ENCODE results near the gene PPP1R12C.

Gene PPP1R12C

DNA sequence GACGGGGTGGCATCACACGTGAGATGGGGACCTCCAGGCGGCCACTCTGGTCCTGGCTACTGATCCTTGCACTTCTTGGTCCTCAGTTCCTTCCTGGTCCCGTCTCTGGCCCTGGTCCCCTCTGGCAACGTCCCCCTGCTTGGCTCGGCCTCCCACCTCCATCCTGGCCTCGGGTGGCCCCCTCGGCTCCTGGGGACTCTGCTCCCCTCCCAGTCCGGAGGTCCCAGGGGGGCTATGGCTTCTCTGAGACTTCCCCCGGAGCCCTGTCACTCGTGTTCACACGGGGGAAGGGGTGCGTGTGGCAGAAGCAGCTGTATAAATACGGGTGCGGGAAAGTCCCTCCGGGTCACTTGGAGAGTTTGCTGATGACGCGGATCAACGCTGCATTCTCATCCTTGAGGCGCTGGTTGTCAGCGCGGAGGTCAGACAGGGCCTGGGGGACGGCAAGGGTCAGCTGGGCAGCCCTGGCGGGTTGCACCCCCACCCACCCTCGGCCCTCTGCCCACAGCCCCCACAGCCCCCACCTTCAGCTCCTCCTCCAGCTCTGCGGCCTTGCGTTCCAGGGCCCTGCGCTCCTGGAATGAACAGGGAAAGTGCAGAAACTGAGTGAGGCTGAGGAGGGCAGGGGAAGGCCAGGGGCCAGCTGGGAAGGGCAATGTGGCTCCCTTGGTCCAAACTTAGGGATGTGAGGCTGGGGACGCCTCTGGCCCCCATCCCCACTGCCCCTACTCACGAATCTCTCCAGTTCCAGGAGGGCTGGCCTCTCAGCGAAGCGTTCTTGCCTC, 26.1 kb downstream of the PPP1R12C start:
- no peak for DNase-seq (ENCODE audit: low read depth)

DNA sequence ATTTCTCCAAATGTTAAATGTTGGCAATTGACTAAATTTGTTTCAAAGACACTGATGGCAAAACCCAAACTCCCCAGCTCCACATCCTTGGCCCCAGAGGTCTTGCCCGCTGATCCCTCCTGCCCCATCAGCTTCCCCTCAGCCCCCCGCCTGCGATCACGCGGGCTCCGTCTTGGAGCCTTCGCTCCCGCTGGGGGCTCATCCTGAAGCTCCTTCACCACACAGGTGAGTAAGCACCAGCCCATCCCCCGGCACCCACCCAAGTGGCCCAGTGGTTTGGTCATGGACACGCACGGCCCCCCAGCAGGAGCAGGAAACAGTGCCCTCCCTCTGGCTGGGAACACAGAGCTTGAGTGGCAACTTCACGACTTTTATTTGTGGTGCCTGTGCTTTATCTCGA, 26.9 kb downstream of the PPP1R12C start:
- DNase-seq (ENCODE audit: low read depth), result no peak

DNA sequence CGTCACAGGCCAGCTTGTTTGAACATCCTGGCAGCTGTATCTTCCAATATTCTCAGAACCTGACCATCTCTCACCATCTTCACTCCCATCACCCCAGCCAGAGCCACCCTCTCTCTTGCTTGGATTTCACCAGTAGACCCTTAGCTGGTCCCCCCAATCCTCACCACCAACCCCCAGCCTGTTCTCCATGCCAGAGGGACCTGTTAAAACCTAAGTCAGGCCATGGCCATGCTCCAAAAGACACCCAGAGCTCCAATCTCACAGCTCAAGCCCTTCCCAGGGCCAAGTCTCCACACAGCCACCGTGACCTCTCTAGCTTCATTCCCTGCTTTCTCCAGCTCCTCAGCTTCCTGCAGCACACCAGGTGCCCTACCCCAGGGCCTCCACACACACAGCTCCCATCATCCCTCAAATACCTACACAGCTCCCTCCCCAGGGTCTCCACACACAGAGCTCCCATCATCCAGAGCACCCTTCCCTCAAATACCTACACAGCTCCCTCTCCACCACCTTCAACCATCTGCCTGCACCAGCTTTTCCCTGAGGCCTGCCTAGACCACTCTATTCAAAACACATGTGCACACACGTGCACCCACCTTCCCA, 28.0 kb downstream of the PPP1R12C start:
- no peak for DNase-seq (ENCODE audit: low read depth)

DNA sequence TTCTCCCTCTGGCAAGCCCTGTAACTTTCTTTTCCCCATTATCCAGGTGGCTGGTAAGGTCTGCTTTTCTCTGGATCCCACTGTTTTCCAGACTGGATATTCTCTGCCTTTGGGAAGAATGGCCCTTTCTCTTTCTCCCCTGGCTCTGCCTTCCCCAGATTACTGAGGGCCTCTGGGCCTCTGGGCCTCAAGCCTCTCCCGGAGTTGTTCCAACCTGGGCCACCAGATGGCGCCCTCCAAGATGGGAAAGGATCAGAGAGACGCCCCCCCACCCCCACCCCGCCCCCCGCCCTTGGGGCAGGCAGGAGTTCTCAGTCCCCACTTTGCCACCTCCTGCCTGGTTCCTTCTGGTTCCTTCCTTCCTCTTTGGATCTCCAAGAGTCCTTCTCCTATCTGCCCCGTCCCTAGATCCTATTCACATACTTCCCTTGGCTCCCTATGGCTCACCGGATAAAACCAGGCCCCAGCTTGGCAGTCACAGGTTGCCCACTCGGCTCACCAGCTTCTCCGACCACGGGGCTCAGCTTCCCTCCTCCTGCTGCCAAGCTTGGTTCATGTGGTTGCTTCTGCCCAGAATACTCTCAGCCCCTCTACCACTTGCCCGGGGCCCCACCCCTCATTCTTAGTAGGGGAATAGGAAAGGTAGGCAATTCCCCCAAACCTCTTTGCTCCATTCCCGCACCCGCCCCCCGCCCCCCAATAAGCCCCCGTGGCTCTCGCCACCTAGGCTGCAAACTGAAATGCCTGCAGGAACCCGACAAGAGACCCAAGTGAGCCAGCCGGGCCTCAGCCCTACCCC, 28.7 kb downstream of the PPP1R12C start:
- DNase-seq (ENCODE audit: low read depth), result peak; percentile 79

DNA sequence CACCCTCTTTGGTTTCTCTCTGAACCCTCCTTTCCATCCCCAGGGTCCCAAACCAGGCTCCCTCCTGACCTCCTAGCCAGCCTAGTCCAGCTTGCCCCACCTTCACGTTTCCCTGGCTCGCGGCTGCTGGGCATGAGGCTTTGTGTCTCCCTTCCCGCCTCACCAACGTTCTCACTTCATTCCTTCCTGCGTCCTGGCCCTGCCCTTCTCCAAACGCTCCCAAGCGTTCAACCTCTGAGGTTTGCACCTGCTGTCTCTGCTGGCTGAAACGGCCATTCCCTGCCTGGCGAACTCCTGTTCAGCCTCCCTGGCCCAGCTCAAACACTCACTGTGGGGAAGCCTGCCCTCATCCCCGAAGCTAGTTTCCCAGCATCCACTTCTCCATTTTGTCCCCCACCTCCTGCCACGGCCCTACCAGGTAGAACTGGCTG, 29.4 kb downstream of the PPP1R12C start:
- no peak for DNase-seq (ENCODE audit: low read depth)

DNA sequence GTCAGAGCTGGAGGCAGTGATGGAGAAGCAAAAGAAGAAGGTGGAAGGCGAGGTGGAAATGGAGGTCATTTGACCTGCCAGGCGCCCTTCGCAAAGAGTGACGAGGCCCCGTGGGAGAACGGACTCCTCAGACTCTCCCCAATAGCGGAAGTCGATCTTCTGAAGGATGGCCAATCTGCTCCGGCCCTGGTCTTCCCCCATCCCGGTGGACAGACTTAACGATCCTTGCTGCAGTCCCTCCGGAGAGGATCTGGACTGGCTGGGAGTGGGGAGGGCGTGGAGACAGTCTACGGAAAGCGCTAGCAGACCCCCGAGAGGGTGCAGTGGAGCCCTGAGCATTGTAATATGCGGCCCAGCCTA, 29.9 kb downstream of the PPP1R12C start:
- no peak for DNase-seq (ENCODE audit: low read depth)

DNA sequence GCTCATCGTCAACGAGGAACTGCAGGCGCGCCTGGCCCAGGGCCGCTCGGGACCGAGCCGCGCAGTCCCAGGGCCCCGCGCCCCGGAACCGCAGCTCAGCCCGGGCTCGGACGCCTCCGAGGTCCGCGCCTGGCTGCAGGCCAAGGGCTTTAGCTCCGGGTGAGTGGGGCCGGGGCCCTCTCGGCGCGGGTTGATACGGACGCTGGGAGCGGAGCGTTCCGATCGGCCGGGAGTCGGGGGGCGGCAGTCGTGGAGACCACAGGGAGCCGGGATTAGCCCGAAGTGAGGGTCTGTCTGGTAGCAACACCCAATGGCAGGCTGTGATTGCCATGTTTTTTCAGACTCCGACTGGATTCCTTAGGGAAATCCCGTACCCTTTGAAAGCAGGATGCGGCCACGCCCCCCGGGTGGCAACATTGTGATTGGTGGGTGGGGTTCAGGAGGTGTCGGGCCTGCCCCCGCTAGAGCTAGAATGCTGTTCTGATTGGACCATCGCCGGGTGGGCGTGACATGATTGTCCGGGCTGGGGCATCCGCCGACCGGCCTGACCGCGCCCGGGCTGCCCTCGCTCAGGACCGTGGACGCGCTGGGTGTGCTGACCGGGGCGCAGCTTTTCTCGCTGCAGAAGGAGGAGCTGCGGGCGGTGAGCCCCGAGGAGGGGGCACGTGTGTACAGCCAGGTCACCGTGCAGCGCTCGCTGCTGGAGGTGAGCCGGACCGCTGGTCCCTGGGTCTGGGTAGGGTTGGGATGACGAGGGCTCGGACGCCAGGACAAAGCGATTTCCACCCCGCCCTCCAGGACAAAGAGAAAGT, 30.5 kb downstream of the PPP1R12C start:
- no peak for DNase-seq (ENCODE audit: low read depth)

DNA sequence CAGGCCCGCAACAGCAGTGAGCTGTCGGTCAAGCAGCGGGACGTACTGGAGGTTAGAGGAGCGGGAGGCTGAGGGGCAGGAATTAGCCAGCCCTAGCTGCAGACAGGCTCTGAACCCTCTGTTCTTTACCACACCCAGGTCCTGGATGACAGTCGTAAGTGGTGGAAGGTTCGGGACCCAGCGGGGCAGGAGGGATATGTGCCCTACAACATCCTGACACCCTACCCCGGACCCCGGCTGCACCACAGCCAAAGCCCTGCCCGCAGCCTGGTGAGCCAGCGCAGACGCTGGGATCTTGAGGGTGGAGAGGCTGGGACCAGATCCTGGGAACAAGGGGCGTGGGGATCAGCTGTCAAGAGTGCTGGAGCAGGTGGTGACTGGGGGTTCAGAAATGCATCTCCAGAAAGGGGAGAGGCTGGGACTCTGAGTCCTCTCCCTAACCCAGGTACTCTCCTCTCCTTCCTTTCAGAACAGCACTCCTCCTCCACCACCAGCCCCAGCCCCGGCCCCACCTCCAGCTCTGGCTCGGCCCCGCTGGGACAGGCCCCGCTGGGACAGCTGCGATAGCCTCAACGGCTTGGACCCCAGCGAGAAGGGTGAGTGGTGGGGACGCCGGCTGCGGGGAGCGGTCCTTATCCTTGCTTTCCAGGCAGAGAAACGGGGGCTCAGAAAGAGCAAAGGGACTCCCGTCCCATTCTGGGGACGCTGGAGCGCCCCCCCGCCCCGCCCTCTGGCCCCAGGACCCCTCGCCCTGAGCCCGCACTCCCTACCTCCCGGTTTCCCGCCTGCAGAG, 31.3 kb downstream of the PPP1R12C start:
- DNase-seq (ENCODE audit: low read depth), result no peak

DNA sequence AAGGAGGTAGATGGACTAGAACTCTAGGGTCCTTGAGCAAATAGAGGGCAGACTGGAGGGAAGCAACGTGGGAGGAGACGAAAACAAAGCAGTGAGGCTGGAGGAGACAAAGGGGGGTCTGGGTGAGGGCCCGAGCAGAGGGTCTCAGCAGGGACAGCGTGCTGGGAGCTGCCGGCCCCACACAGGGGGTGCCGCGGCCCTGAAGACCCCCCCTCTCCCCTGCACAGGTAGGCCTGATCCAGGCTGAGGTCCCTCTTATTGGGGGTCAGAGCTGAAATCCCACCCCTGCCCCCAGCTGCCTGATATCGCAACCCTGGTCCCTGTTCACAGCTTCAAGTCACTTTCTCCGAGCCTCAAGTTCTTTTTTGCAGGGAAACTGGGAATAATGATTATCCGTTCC, 33.0 kb downstream of the PPP1R12C start:
- no peak for DNase-seq (ENCODE audit: low read depth)

DNA sequence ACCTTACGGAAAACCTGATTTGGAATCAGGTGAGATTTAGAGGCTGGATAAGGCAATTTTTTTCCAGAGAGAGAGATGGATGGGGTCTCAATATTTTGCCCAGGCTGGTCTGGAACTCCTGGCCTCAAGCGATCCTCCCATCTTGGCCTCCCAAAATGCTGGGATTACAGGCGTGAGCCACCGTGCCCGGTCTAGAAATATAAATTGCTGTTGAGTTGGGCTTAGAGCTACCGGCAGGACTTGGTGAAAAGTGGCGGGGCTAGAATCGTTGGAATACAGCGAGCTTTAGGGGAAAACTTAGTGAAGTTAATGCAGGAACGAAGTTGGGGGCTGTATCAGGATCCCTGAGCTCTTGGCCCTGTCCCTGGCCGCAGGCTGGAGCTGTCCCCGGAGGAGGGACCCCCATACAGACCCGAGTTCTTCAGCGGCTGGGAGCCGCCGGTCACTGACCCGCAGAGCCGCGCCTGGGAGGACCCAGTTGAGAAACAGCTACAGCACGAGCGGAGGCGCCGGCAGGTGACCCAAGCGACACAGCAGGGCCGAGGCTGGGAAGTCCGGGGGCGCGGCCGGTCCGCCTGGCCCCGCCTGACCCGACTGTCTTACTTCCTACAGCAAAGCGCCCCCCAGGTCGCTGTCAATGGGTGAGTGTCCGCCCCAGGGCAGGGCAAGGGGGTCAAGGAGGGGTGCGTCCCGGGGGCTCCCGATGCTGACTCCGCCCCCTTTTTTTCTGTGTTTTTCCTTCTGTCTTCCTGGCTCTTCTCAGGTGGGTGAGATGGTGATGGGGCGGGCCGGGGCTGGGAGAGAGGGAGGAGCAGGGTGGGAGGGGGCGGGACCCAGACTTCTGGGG, 34.2 kb downstream of the PPP1R12C start:
- DNase-seq (ENCODE audit: low read depth), result no peak

DNA sequence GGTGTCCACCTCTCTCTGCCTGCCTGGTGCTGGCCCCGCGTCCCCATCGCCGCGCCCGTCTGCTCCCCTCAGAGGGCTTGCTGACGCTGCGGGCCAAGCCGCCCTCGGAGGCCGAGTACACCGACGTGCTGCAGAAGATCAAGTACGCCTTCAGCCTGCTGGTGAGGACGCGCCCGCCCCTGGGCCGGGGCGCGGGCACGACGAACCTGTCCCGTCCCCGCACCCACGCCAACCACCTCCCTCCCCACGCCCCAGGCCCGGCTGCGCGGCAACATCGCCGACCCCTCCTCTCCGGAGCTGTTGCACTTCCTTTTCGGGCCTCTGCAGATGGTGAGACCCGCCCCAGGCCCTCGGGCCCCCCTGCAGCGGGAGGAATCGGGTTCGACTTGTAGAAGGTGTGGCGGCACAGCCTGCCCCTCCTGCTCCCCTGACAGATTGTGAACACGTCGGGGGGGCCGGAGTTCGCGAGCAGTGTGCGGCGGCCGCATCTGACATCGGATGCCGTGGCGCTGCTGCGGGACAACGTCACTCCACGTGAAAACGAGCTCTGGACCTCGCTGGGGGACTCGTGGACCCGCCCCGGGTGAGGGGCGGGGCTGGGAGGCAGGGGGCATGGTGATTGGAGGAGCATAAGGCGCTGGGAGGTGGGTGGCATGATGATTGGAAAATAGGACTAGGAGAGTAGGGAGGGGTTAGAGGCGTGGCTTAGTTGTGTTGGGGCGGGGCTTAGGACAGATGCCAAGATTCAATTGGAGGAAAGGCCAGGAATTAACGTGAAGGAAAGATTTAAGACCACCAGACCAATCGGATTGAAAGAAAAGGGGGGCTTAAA, 35.2 kb downstream of the PPP1R12C start:
- DNase-seq (ENCODE audit: low read depth), result no peak

DNA sequence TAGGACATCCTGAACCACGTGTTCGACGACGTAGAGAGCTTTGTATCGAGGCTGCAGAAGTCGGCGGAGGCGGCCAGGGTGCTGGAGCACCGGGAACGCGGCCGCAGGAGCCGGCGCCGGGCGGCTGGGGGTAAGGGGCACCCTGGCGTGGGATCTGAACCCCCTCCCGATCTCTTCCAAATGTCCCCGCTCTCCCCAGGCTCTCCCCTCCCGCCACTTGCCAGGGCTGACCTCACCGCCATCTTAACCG, 35.7 kb downstream of the PPP1R12C start:
- no peak for DNase-seq (ENCODE audit: low read depth)

DNA sequence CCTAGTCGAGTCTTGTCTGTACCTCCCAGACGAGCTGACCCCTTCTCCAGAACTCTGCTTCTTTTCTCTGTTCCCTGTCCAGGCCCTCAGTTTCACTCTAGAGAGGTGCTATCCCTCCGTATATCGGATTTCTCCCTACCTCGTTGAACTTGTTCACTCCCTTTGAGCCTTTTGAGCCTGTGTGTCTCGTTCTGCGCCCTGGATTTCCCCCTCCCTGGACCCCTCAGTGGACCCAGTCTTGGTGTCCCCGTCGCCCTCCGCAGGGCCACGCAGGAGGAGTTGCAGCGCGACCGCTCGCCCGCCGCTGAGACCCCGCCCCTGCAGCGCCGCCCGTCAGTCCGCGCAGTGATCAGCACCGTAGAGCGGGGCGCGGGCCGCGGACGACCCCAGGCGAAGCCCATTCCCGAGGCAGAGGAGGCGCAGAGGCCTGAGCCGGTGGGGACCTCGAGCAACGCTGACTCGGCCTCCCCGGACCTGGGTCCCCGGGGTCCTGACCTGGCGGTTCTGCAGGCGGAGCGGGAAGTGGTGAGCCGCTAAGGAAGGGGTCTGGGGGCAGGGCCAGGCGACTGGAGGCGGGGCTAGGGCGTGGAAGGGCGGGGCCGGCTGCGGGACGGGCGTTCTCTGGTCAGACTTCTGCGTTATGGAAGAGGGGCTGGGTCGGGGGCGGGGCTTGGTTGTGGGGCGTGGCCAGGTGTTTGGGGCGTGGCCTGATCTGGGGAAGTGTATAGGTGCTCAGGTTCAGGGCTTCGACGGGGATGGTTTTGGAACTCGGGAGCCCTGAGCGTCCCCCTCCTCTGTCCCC, 36.3 kb downstream of the PPP1R12C start:
- DNase-seq (ENCODE audit: low read depth), result peak; percentile 75

DNA sequence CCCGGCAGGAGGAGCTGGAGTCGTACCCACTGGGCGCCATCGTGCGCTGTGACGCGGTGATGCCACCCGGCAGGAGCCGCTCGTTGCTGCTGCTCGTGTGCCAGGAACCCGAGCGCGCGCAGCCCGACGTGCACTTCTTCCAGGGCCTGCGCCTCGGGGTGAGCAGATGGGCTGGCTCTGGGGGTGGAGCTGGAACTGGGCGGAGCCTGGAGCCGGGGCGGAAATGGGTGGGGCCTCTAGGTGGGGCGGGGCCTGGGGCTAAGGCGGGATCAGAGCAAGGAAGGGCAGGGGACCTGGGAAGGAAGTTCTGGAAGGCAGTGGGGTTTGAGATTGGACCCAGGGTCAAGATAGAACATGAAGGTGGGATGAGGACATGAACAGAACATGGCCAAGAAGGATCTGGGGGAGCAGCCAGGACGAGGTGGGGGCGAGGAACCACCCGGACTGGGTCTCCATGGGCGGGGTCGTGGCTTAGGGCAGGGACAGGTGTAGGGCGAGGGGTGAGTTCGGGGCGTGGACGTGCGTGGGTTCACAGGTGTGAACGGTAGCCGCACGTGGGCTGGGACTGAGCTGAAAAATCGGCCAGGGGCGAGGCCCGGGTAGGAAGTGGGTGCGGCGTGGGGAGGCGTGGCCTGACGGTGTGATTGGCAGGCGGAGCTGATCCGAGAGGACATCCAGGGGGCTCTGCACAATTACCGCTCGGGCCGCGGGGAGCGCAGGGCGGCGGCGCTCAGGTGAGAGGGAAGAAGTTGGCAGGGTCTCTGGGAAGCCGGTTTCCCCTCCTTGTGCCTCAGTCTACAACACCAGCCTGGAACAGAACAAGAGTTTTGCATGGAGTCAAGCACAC, 37.1 kb downstream of the PPP1R12C start:
- peak; percentile 39 for DNase-seq (ENCODE audit: low read depth)

DNA sequence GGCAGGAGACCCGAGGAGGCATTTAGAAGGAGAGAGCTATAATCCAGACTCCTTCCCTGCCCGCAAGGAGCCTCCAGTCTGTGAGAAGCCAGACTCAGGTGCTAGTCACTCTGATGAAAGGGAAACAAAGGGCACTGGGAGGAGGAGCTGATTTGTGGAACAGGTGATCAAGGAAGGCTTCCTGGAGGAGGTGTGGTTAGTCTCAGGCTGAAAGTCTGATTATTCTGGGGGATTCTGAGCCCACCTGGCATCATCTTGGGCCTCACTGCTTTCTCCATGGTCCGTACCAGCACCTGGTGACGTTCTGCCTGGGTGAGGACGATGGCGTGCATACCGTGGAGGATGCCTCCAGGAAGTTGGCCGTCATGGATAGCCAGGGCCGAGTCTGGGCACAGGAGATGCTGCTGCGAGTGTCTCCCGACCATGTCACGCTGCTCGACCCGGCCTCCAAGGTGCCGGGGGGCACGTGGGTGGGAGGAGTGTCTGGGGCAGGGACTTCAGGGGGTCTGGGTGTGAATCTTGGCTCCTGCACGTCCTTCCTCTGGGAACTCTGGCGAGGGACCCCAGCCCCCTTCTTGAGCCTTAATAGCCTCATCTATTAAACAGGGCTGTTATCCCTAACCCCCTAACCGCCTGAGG, 37.9 kb downstream of the PPP1R12C start:
- no peak for DNase-seq (ENCODE audit: low read depth)

DNA sequence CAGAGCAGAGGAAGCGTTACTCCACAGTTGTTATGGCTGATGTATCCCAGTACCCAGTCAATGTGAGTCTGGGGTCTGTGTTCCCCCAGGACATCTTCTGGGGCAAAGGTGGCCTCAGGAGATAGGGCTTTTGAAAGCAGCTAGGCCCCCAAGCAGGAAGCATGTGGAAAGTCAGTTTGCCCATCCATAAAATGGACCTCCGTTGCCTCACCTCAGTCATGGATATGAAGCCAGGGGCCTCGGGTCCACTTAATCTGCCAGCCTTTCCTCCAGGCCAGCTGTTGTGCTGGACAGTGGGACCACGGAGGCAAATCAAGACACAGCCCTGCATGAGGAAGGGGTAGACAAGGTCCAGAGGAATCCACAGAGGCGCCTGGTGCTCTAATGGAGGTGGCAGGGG, 38.4 kb downstream of the PPP1R12C start:
- no peak for DNase-seq (ENCODE audit: low read depth)

DNA sequence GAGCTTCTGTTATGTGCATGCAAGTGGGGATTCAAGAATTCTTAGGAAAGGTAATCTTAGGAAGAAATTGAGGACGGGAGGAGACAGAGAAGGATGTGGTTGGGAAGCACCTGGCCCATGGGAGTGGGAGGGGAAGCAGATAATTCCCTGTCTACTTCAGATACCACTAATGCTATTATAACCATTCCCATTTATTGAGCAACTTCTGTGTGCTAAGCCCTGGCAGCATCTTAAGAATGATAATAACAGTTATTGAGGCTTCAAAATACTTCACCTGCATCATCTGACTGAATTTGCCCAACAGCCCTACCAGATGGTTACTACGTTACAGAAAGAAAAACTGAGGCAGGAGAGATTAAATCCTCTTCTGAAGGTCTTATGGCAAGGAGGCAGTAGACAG, 40.3 kb downstream of the PPP1R12C start:
- no peak for DNase-seq (ENCODE audit: low read depth)

DNA sequence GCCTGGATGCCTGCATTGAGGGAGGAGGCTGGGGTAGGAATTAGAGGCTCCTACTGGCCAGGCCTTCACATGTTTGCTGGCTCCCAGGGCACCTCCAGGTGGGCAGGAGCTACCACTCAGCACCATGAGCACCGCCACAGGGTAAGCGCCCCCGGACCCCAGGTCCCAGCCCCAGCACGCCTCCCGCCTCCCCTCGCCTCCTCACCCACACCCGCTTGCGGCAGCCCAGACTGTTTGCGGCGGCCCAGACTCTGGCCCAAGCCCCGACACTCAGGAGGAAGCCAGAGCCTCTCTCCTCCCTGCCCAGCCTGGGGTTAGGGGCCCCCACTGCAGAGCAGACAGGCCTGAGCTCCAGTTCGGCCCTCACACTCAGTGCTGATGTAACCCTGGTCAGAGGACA, 41.1 kb downstream of the PPP1R12C start:
- DNase-seq (ENCODE audit: low read depth), result no peak

Measured in stimulated activated CD8-positive, alpha-beta memory T cell treated with anti-CD3 and anti-CD28 coated beads, Interleukin-15, amount 100 ng/mL, for 24 hours (primary cell).